Measurements from ENCODE around the gene TRIP10. TPM values are rescaled to one million over a fixed set of nuclear protein-coding genes. Genes with fewer than 3 reads are reported as not detected.
A peak's percentile ranks its signal among the peaks of the same experiment; 100 is the strongest.

Gene TRIP10
- total and polyA plus RNA-seq, 4 donors = 3.4 to 9.9 (median 7.4) TPM

DNA sequence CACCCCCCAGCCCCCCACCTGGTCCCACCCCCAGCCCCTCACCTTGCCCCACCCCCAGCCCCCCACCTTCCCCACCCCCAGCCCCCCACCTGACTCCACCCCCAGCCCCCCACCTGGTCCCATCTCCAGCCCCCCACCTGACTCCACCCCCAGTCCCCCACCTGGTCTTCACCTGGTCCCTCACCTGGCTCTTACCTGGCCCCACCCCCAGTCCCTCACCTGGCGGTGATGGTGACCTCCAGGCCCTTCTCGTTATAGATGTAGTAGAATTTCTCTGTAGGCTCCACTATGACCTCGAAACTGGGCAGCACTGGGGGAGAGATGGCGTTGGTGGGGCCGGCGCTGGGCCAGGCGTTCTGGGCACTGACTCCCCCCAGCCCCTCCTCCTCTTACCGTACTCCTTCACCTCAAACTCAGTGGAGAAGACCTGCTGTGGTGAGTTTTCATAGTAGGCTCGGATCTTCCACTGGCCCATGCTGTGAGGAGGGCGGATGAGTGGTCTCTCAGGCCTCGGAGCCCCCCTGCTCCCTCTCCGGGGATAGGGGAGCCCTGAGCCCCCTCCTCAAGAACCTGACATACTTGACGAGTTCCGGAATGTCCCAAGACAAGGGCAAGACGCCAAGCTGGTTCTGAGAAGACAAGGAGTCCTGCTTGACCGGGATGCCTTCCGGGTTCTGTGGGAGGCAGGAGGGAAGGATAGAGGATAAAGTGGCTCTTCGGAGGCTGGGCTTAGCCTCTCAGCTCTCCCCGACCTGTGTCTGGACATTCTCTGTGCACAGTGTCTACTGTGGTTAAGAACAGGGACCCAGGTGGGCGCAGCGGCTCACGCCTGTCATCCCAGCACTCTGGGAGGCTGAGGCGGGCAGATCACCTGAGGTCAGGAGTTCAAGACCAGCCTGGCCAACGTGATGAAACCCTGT is 25.4 kb upstream of the TRIP10 start:
- no peak for DNase-seq (ENCODE audit: low spot score)
- WGBS = 29% methylated on average over 24 of the region's 24 CpGs

DNA sequence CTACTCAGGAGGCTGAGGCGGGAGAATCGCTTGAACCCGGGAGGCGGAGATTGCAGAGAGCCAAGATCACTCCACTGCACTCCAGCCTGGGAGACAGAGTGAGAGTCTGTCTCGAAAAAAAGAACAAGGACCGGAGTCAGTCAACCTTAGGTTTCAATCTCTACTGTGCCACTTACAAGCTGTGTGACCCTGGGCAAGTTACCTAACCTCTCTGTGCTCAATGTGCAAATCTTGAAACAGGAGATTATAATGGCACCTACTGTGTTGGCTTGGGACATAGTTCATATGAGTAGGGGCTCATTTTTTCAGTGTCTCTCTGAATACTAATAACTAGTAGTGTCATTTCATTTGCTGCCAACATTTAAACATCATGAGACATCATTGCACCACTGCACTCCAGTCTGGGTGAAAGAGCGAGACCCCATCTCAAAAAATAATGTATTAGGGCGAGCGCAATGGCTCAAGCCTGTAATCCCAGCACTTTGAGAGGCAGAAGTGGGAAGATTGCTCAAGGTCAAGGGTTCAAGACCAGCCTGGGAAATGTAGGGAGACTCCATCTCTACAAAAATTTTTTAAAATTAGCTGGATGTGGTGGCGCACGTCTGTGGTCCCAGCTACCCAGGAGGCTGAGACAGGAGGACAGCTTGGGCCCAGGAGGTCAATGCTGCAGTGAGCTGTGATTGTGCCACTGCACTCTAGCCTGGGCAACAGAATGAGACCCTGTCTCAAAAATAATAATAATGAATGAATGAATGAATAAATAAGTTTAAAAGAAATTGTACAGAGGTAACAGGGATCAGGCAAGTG is 24.5 kb upstream of the TRIP10 start:
- Histone ChIP-seq H3K4me3 (ENCODE audit: low read depth in 1 of 3, low read length in 3 of 3) (no peak overlapping the region), H3K27ac (ENCODE audit: low read depth in 1 of 2, low read length in 2 of 2) (peak overlapping the region in 1 of 2 donors; percentile 10), H3K27me3 (ENCODE audit: control insufficient read depth in 4 of 4, insufficient read depth in 4 of 4, low read length in 3 of 4) (no peaks in the 10 kb centered on the region), H3K36me3 (ENCODE audit: control insufficient read depth in 4 of 4, insufficient read depth in 3 of 4, low read depth in 1 of 4, low read length in 3 of 4) (peaks cover 21 to 59% (median 53%) of the 10 kb centered on the region in 4 donors), H3K4me1 (ENCODE audit: control insufficient read depth in 4 of 4, insufficient read depth in 4 of 4, low read length in 3 of 4) (peaks cover 0 to 47% (median 28%) of the 10 kb centered on the region in 4 donors), H3K9me3 (ENCODE audit: control insufficient read depth in 4 of 4, low read length in 3 of 4) (no peaks in the 10 kb centered on the region), H3K9ac (ENCODE audit: low read depth in 1 of 2, low read length in 2 of 2) (no peak overlapping the region)
- no peak for DNase-seq (ENCODE audit: low spot score)
- 54% methylated on average over 11 of the region's 11 CpGs for WGBS
- TF ChIP-seq, protein P1, sequence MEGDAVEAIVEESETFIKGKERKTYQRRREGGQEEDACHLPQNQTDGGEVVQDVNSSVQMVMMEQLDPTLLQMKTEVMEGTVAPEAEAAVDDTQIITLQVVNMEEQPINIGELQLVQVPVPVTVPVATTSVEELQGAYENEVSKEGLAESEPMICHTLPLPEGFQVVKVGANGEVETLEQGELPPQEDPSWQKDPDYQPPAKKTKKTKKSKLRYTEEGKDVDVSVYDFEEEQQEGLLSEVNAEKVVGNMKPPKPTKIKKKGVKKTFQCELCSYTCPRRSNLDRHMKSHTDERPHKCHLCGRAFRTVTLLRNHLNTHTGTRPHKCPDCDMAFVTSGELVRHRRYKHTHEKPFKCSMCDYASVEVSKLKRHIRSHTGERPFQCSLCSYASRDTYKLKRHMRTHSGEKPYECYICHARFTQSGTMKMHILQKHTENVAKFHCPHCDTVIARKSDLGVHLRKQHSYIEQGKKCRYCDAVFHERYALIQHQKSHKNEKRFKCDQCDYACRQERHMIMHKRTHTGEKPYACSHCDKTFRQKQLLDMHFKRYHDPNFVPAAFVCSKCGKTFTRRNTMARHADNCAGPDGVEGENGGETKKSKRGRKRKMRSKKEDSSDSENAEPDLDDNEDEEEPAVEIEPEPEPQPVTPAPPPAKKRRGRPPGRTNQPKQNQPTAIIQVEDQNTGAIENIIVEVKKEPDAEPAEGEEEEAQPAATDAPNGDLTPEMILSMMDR (IDR thresholded peaks at IDR 0.05; ENCODE audit: low read depth, low read length, missing input control) = no peak
- TF ChIP-seq, protein P2, sequence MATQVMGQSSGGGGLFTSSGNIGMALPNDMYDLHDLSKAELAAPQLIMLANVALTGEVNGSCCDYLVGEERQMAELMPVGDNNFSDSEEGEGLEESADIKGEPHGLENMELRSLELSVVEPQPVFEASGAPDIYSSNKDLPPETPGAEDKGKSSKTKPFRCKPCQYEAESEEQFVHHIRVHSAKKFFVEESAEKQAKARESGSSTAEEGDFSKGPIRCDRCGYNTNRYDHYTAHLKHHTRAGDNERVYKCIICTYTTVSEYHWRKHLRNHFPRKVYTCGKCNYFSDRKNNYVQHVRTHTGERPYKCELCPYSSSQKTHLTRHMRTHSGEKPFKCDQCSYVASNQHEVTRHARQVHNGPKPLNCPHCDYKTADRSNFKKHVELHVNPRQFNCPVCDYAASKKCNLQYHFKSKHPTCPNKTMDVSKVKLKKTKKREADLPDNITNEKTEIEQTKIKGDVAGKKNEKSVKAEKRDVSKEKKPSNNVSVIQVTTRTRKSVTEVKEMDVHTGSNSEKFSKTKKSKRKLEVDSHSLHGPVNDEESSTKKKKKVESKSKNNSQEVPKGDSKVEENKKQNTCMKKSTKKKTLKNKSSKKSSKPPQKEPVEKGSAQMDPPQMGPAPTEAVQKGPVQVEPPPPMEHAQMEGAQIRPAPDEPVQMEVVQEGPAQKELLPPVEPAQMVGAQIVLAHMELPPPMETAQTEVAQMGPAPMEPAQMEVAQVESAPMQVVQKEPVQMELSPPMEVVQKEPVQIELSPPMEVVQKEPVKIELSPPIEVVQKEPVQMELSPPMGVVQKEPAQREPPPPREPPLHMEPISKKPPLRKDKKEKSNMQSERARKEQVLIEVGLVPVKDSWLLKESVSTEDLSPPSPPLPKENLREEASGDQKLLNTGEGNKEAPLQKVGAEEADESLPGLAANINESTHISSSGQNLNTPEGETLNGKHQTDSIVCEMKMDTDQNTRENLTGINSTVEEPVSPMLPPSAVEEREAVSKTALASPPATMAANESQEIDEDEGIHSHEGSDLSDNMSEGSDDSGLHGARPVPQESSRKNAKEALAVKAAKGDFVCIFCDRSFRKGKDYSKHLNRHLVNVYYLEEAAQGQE (IDR thresholded peaks at IDR 0.05) = no peak
- TF ChIP-seq NR2F2 (IDR thresholded peaks at IDR 0.05) (no peak), RAD21 (IDR thresholded peaks at IDR 0.05) (no peak), GABPA (IDR thresholded peaks at IDR 0.05 in 1 of 2, conservative IDR thresholded peaks at IDR 0.05 in 1 of 2) (no peak), YY1 (IDR thresholded peaks at IDR 0.05) (peak; percentile 39), HNF4G (IDR thresholded peaks at IDR 0.05) (no peak), RXRA (IDR thresholded peaks at IDR 0.05) (peak in 1 of 2 donors; percentile 2), TAF1 (conservative IDR thresholded peaks at IDR 0.05) (no peak), SP1 (IDR thresholded peaks at IDR 0.05) (no peak), EGR1 (IDR thresholded peaks at IDR 0.05; ENCODE audit: low read depth in 2 of 2) (no peak)
- TF ChIP-seq, protein P3, sequence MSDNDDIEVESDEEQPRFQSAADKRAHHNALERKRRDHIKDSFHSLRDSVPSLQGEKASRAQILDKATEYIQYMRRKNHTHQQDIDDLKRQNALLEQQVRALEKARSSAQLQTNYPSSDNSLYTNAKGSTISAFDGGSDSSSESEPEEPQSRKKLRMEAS (IDR thresholded peaks at IDR 0.05) = no peak

More for the DNA sequence above, 25.4 kb upstream of the TRIP10 start:
- no peak overlapping the region for H3K9ac ChIP-seq (ENCODE audit: low read depth in 1 of 2, low read length in 2 of 2)
- H3K4me3 ChIP-seq (ENCODE audit: low read depth in 1 of 3, low read length in 3 of 3) = no peak overlapping the region
- no peaks in the 10 kb centered on the region for H3K27me3 ChIP-seq (ENCODE audit: control insufficient read depth in 4 of 4, insufficient read depth in 4 of 4, low read length in 3 of 4)
- no peaks in the 10 kb centered on the region for H3K9me3 ChIP-seq (ENCODE audit: control insufficient read depth in 4 of 4, low read length in 3 of 4)
- H3K27ac ChIP-seq (ENCODE audit: low read depth in 1 of 2, low read length in 2 of 2) = peak overlapping the region in 1 of 2 donors; percentile 25
- TF ChIP-seq GABPA (IDR thresholded peaks at IDR 0.05 in 1 of 2, conservative IDR thresholded peaks at IDR 0.05 in 1 of 2) (no peak), EGR1 (IDR thresholded peaks at IDR 0.05; ENCODE audit: low read depth in 2 of 2) (peak in 1 of 2 donors; percentile 16)
- TF ChIP-seq, protein P2 (IDR thresholded peaks at IDR 0.05) = peak; percentile 9
- peaks cover 0 to 49% (median 28%) of the 10 kb centered on the region in 4 donors for H3K4me1 ChIP-seq (ENCODE audit: control insufficient read depth in 4 of 4, insufficient read depth in 4 of 4, low read length in 3 of 4)
- H3K36me3 ChIP-seq (ENCODE audit: control insufficient read depth in 4 of 4, insufficient read depth in 3 of 4, low read depth in 1 of 4, low read length in 3 of 4) = peaks cover 21 to 63% (median 55%) of the 10 kb centered on the region in 4 donors
